ENCODE results near the gene NCR3LG1. TPM values are rescaled to one million over a fixed set of nuclear protein-coding genes. Genes with fewer than 3 reads are reported as not detected.
A peak's percentile ranks its signal among the peaks of the same experiment; 100 is the strongest.

The NCR3LG1 gene
- total and polyA plus RNA-seq, 7 experiments from 2014 or later = 0.70 to 2.9 (median 2.3) TPM; not detected in 2

DNA sequence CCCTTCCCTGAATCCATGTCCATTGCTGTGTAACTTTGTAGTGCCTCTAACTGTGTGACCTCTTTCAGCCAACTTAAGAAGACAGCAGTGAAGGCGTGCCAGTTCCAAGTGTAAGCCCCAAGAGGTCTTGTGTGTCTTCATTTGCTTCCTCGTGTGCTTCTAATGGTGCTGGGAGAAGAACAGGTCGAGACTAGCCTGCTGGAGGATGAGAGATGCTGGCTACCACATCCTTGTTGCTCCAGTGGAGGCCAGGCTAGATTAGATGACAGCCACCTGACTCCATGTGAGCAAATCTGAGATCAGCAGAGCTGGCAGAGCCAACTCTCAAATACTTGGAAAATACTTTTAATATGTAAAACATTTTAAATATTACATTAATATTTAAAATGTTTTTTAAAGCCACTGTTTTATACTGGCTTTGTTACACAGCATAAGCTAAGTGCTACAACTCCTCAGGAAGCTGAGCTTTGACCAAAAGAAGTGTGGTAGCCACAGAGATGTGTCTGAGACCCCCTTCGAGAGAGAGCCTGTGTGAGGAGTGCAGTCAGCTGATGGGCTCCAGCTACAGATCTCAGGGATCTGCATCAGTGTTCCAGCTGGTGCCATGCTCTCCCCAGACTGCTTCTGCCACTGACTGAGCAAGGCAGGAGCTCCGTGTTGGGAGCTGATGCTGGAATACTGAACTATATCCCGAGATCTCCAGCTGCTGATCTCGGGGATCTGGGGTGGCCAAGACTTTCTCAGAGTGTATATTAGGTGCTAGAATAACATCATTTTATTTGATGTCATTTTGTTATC lies 28.0 kb downstream of the NCR3LG1 start:
- Mint-ChIP-seq H3K27me3 (peaks cover 0 to 5% (median 0%) of the 10 kb centered on the region in 5 donors), H3K27ac (peak overlapping the region in 1 of 9 donors; percentile 8), H3K36me3 (peaks cover 0 to 7% (median 0%) of the 10 kb centered on the region in 5 donors), H3K4me3 (no peak overlapping the region), H3K4me1 (peaks cover 0 to 3% (median 0%) of the 10 kb centered on the region in 7 donors), H3K9me3 (peaks cover 0 to 3% (median 0%) of the 10 kb centered on the region in 11 donors)
- ChIA-PET CTCF (interaction anchor here (0.6 to 1.5 kb wide), 5 partner anchors 9 to 165 kb away, joined by 3 to 4 read pairs (median 3); partner anchors contain the start of genes KCNJ11 and USH1C), POLR2A (no interaction called here)
- intact Hi-C loops (cut with micrococcal nuclease) = loop anchor here in 1 of 2 donors (10.0 kb wide), 3 partner anchors 345 to 595 kb away; no protein-coding TSS in a partner anchor
- Histone ChIP-seq H3K9me3 (ENCODE audit: control insufficient read depth in 2 of 3, low read length in 3 of 3) (no peaks in the 10 kb centered on the region), H3K4me1 (ENCODE audit: control insufficient read depth in 2 of 2, insufficient read depth in 2 of 2, low read length in 2 of 2) (no peaks in the 10 kb centered on the region), H3K27ac (ENCODE audit: low read depth, low read length) (no peak overlapping the region), H3K27me3 (ENCODE audit: control insufficient read depth in 2 of 2, insufficient read depth in 2 of 2, low read length in 2 of 2) (no peaks in the 10 kb centered on the region), H3K4me3 (ENCODE audit: low read length) (no peak overlapping the region), H3K36me3 (ENCODE audit: control insufficient read depth in 2 of 3, insufficient read depth in 3 of 3, low read length in 3 of 3) (no peaks in the 10 kb centered on the region)
- ATAC-seq = no peak
- no peak for DNase-seq

DNA sequence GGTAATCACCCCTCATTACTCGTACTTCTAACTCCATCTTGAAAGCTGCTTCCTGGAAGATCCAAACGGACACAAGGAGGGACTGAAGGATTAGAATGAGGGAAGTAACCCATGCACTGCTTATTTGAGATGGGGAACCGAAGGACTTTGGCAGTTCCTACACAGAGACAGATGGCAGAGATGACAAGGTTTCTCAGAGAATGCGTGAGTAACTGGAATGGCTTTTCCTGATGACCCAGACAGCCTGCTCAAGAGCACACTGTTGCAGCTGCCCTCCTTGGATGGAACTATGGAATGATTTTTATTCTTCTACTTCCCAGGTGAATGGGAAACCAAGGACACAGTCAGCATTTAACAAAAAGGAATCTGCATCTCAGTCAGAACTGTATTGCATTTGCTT lies 29.6 kb downstream of the NCR3LG1 start:
- H3K4me3 ChIP-seq (ENCODE audit: low read length) = no peak overlapping the region
- H3K27me3 ChIP-seq (ENCODE audit: control insufficient read depth in 2 of 2, insufficient read depth in 2 of 2, low read length in 2 of 2) = no peaks in the 10 kb centered on the region
- intact Hi-C loops (cut with micrococcal nuclease) = loop anchor here in 1 of 2 donors (10.0 kb wide), 3 partner anchors 344 to 594 kb away; no protein-coding TSS in a partner anchor
- Mint-ChIP-seq H3K4me1 (peaks cover 0 to 3% (median 0%) of the 10 kb centered on the region in 7 donors), H3K27ac (no peak overlapping the region), H3K36me3 (peaks cover 0 to 4% (median 0%) of the 10 kb centered on the region in 5 donors), H3K4me3 (no peak overlapping the region), H3K27me3 (peaks cover 0 to 5% (median 0%) of the 10 kb centered on the region in 5 donors), H3K9me3 (no peaks in the 10 kb centered on the region)
- ATAC-seq = no peak
- no peaks in the 10 kb centered on the region for H3K9me3 ChIP-seq (ENCODE audit: control insufficient read depth in 2 of 3, low read length in 3 of 3)
- ChIA-PET CTCF (interaction anchor here (1.3 kb wide), 1 partner anchor 151 kb away, joined by 5 read pairs; no protein-coding TSS in a partner anchor), POLR2A (no interaction called here)
- no peak overlapping the region for H3K27ac ChIP-seq (ENCODE audit: low read depth, low read length)
- no peaks in the 10 kb centered on the region for H3K4me1 ChIP-seq (ENCODE audit: control insufficient read depth in 2 of 2, insufficient read depth in 2 of 2, low read length in 2 of 2)
- no peaks in the 10 kb centered on the region for H3K36me3 ChIP-seq (ENCODE audit: control insufficient read depth in 2 of 3, insufficient read depth in 3 of 3, low read length in 3 of 3)
- no peak for DNase-seq

DNA sequence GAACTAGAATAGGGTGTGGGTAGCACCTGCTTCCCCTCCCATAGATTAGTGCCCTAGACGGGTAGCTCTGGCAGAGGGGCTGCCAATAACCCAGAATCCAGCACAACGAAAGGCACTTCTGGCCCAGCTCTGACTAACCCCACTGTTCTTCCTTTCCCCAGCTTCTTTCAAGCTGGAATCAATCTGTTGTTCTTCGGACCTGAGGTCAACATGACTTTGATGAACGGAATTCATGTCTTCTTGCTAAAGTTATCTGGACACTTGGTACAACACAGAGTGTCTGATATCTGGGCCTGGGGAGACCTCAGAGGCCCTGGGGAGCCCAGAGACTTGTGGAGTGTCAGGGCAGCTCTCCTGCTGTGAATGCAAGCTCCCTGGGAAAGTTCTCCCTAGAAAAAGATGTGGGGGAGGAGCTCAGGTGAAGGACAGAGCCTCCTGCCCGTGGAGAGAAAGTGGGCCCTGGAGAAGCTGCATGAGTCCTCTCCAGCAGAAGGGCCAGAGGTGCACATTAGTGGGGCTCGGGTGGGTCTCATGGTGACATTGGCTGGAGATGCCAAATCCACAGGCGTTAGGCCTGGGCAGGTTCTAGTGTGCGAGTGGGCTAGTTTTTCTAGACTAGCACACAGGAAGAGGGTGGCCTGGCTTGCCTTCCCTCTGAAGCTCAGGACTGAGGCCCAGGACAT lies 30.6 kb downstream of the NCR3LG1 start:
- H3K9me3 ChIP-seq (ENCODE audit: control insufficient read depth in 2 of 3, low read length in 3 of 3) = no peaks in the 10 kb centered on the region

DNA sequence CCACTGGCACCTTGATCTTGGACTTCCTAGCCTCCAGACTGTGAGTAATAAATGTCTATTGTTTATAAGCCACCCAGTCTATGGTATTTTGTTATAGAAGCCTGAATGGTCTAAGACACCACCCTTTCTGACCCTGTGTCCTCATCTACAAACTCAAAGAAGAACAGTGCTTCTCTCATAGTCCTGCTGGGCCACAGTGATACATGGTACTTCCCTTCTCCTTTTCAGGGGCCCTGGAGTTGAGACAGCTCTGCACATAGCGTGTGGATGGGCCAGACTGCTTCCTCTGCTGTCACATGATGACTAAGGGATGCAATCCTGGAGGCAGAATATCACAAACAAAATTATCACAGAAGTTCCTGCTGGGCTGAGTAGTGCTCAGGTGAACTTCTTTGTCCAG lies 31.9 kb downstream of the NCR3LG1 start:
- H3K36me3 ChIP-seq (ENCODE audit: control insufficient read depth in 2 of 3, insufficient read depth in 3 of 3, low read length in 3 of 3) = no peaks in the 10 kb centered on the region
- Mint-ChIP-seq H3K27ac (no peak overlapping the region), H3K36me3 (peaks cover 0 to 1% (median 0%) of the 10 kb centered on the region in 5 donors), H3K4me1 (peaks cover 0 to 5% (median 0%) of the 10 kb centered on the region in 7 donors), H3K27me3 (peaks cover 0 to 6% (median 0%) of the 10 kb centered on the region in 5 donors), H3K9me3 (no peaks in the 10 kb centered on the region), H3K4me3 (no peak overlapping the region)
- no peaks in the 10 kb centered on the region for H3K27me3 ChIP-seq (ENCODE audit: control insufficient read depth in 2 of 2, insufficient read depth in 2 of 2, low read length in 2 of 2)
- no peaks in the 10 kb centered on the region for H3K4me1 ChIP-seq (ENCODE audit: control insufficient read depth in 2 of 2, insufficient read depth in 2 of 2, low read length in 2 of 2)
- ATAC-seq (peak; percentile 67), DNase-seq (no peak)
- POLR2A ChIA-PET = interaction anchor here (1.1 kb wide), 1 partner anchor 30 kb away, joined by 7 read pairs; no protein-coding TSS in a partner anchor
- intact Hi-C loops (cut with micrococcal nuclease) = loop anchor here in 1 of 2 donors (10.0 kb wide), 3 partner anchors 341 to 591 kb away; no protein-coding TSS in a partner anchor
- CTCF ChIA-PET = interaction anchor here (0.7 to 3.9 kb wide), 10 partner anchors 8 to 563 kb away, joined by 3 to 39 read pairs (median 6); no protein-coding TSS in a partner anchor
- no peak overlapping the region for H3K4me3 ChIP-seq (ENCODE audit: low read length)
- H3K27ac ChIP-seq (ENCODE audit: low read depth, low read length) = no peak overlapping the region
- no peaks in the 10 kb centered on the region for H3K9me3 ChIP-seq (ENCODE audit: control insufficient read depth in 2 of 3, low read length in 3 of 3)

More for the DNA sequence above, 30.6 kb downstream of the NCR3LG1 start:
- ChIA-PET CTCF (interaction anchor here (0.7 to 3.9 kb wide), 6 partner anchors 11 to 152 kb away, joined by 3 to 39 read pairs (median 4); no protein-coding TSS in a partner anchor), POLR2A (no interaction called here)
- Mint-ChIP-seq H3K27ac (no peak overlapping the region), H3K27me3 (peaks cover 0 to 5% (median 0%) of the 10 kb centered on the region in 5 donors), H3K4me1 (peaks cover 0 to 3% (median 0%) of the 10 kb centered on the region in 7 donors), H3K4me3 (no peak overlapping the region), H3K36me3 (peaks cover 0 to 4% (median 0%) of the 10 kb centered on the region in 5 donors), H3K9me3 (no peaks in the 10 kb centered on the region)
- Histone ChIP-seq H3K4me3 (ENCODE audit: low read length) (no peak overlapping the region), H3K36me3 (ENCODE audit: control insufficient read depth in 2 of 3, insufficient read depth in 3 of 3, low read length in 3 of 3) (no peaks in the 10 kb centered on the region), H3K27ac (ENCODE audit: low read depth, low read length) (no peak overlapping the region), H3K4me1 (ENCODE audit: control insufficient read depth in 2 of 2, insufficient read depth in 2 of 2, low read length in 2 of 2) (no peaks in the 10 kb centered on the region), H3K27me3 (ENCODE audit: control insufficient read depth in 2 of 2, insufficient read depth in 2 of 2, low read length in 2 of 2) (no peaks in the 10 kb centered on the region)
- no peak for ATAC-seq
- no peak for DNase-seq
- intact Hi-C loops (cut with micrococcal nuclease) = loop anchor here in 1 of 2 donors (10.0 kb wide), 3 partner anchors 343 to 593 kb away; no protein-coding TSS in a partner anchor

DNA sequence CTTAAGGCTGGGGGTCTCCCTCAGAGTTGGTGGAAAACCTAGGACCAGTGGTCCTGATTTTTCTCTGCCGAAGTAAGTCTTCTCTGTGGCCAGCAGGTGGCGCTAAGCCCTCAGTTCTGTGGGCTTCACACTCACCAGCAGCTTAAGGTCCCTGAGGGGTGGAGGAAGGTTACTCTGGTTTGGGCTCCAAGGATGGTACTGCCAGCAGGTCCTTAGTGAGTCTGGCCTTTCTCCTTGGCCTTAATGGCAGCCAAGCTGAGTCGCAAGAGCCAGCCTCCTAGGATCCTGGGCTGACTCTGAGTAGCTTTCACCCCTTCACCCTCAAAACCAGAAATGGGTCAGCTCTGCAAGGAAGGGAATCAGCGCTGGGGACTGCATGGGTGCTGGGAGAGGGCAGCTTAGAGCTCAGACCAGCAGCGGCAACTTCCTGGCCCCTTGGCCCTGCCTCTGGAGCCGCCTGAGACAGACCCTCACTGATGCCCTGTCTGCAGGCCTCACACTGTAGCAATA lies 32.5 kb downstream of the NCR3LG1 start:
- H3K9me3 ChIP-seq (ENCODE audit: control insufficient read depth in 2 of 3, low read length in 3 of 3) = no peaks in the 10 kb centered on the region
- H3K9me3 Mint-ChIP-seq = no peaks in the 10 kb centered on the region
- H3K4me1 ChIP-seq (ENCODE audit: control insufficient read depth in 2 of 2, insufficient read depth in 2 of 2, low read length in 2 of 2) = no peaks in the 10 kb centered on the region
- intact Hi-C loops (cut with micrococcal nuclease) = loop anchor here (1.0 to 10.0 kb wide), 10 partner anchors 31 to 591 kb away; no protein-coding TSS in a partner anchor
- H3K36me3 Mint-ChIP-seq = no peaks in the 10 kb centered on the region
- ChIA-PET CTCF (interaction anchor here (0.5 to 3.9 kb wide), 15 partner anchors 9 to 563 kb away, joined by 3 to 39 read pairs (median 5); no protein-coding TSS in a partner anchor), POLR2A (interaction anchor here (1.1 kb wide), 1 partner anchor 30 kb away, joined by 7 read pairs; no protein-coding TSS in a partner anchor)
- no peak overlapping the region for H3K4me3 ChIP-seq (ENCODE audit: low read length)
- DNase-seq = peak; percentile 53 to 79 (median 69)
- H3K27ac Mint-ChIP-seq = no peak overlapping the region
- H3K27me3 ChIP-seq (ENCODE audit: control insufficient read depth in 2 of 2, insufficient read depth in 2 of 2, low read length in 2 of 2) = no peaks in the 10 kb centered on the region
- peaks cover 0 to 7% (median 0%) of the 10 kb centered on the region in 7 donors for H3K4me1 Mint-ChIP-seq
- no peak overlapping the region for H3K27ac ChIP-seq (ENCODE audit: low read depth, low read length)
- H3K27me3 Mint-ChIP-seq = peaks cover 0 to 5% (median 0%) of the 10 kb centered on the region in 5 donors
- H3K36me3 ChIP-seq (ENCODE audit: control insufficient read depth in 2 of 3, insufficient read depth in 3 of 3, low read length in 3 of 3) = no peaks in the 10 kb centered on the region
- no peak overlapping the region for H3K4me3 Mint-ChIP-seq
- peak; percentile 67 for ATAC-seq

DNA sequence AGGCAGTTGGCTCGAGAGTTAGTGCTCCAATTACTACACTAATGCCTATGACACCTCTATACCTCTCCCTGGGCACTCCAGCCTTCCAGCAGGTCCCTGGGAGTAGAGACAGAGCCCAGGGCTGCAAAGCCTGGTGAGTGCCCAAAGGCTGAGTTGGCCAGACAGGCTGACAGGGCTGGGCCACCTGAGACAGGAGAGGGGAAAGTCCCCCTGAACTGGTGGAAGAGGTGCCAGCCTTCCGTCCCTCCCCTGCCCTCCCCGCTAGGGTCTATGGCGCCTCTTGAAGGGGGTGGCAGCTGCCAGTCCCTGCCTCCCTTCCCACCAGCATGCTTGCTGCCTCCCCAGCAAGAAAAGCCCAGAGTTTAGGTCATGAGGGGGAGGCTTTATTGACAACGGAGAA lies 33.9 kb downstream of the NCR3LG1 start:
- H3K27me3 Mint-ChIP-seq = peaks cover 0 to 12% (median 0%) of the 10 kb centered on the region in 5 donors
- DNase-seq (no peak), ATAC-seq (no peak)
- H3K4me3 ChIP-seq (ENCODE audit: low read length) = no peak overlapping the region
- H3K9me3 Mint-ChIP-seq = no peaks in the 10 kb centered on the region
- no peaks in the 10 kb centered on the region for H3K36me3 ChIP-seq (ENCODE audit: control insufficient read depth in 2 of 3, insufficient read depth in 3 of 3, low read length in 3 of 3)
- intact Hi-C loops (cut with micrococcal nuclease) = loop anchor here (2.0 to 10.0 kb wide), 6 partner anchors 33 to 589 kb away; no protein-coding TSS in a partner anchor
- POLR2A ChIA-PET = no interaction called here
- no peak overlapping the region for H3K27ac Mint-ChIP-seq
- H3K27me3 ChIP-seq (ENCODE audit: control insufficient read depth in 2 of 2, insufficient read depth in 2 of 2, low read length in 2 of 2) = no peaks in the 10 kb centered on the region
- H3K9me3 ChIP-seq (ENCODE audit: control insufficient read depth in 2 of 3, low read length in 3 of 3) = no peaks in the 10 kb centered on the region
- CTCF ChIA-PET = interaction anchor here (1.1 to 3.9 kb wide), 6 partner anchors 22 to 155 kb away, joined by 4 to 39 read pairs (median 6); no protein-coding TSS in a partner anchor
- no peak overlapping the region for H3K27ac ChIP-seq (ENCODE audit: low read depth, low read length)
- peaks cover 0 to 4% of the 10 kb centered on the region in 2 donors for H3K4me1 ChIP-seq (ENCODE audit: control insufficient read depth in 2 of 2, insufficient read depth in 2 of 2, low read length in 2 of 2)
- H3K4me3 Mint-ChIP-seq = no peak overlapping the region
- peaks cover 0 to 9% (median 5%) of the 10 kb centered on the region in 7 donors for H3K4me1 Mint-ChIP-seq
- H3K36me3 Mint-ChIP-seq = no peaks in the 10 kb centered on the region

Measured in naive thymus-derived CD4-positive, alpha-beta T cell (primary cell).